Stimulated activated CD4-positive, alpha-beta T cell treated with anti-CD3 and anti-CD28 coated beads, TNF-alpha, amount 100 ng/mL, for 4 hours (primary cell): ENCODE results near the gene RAB22A.
"Not testable (repeated sequence)": the region's sequence is repeated elsewhere in the genome, so short reads cannot be mapped to it uniquely, and the experiment has no call there.

ENCODE experiments used
- DNase-seq, 3 experiments: peaks; one replicate each; pipeline ENCODE4 v3.0.0-alpha.2; 2020; ENCODE audit warnings: low read depth in 3 of 3

Gene RAB22A

GRCh38 chr20:58408603-58409246 lies 99.2 kb downstream of the RAB22A start:
- DNase-seq, result no peak

- DNase-seq, result not testable (repeated sequence)
Measured at GRCh38 chr20:58414216-58414615, 104.7 kb downstream of the RAB22A start.

- not testable (repeated sequence) for DNase-seq
Measured at GRCh38 chr20:58414786-58415185, 105.3 kb downstream of the RAB22A start.

GRCh38 chr20:58416057-58416456 lies 106.5 kb downstream of the RAB22A start:
- DNase-seq, result no peak

GRCh38 chr20:58416835-58417234 lies 107.3 kb downstream of the RAB22A start:
- no peak for DNase-seq
